HL-60 (cell line): ENCODE results near the gene STKLD1.

Source experiments
- GABPA ChIP-seq: IDR thresholded peaks from 2 replicates; pipeline ENCODE4 v1.6.1; 2012; ENCODE audit warnings: low read depth
- POLR2AphosphoS5 ChIP-seq: IDR thresholded peaks from 2 replicates; pipeline ENCODE4 v1.6.1; 2012; ENCODE audit warnings: low read depth
- SPI1 ChIP-seq: IDR thresholded peaks from 2 replicates; pipeline ENCODE4 v1.6.1; 2012; ENCODE audit warnings: low read depth, mild to moderate bottlenecking, borderline replicate concordance
- TF ChIP-seq, protein P1 (sequence below): IDR thresholded peaks from 2 replicates; pipeline ENCODE4 v1.6.1; 2012; ENCODE audit warnings: low read depth; ENCODE audit not compliant: insufficient replicate concordance
- TF ChIP-seq, protein P2 (sequence below): IDR thresholded peaks from one replicate; pipeline ENCODE4 v1.5.1; 2011; ENCODE audit warnings: low read length, control low read depth, inconsistent platforms; ENCODE audit not compliant: insufficient read depth

DNA sequence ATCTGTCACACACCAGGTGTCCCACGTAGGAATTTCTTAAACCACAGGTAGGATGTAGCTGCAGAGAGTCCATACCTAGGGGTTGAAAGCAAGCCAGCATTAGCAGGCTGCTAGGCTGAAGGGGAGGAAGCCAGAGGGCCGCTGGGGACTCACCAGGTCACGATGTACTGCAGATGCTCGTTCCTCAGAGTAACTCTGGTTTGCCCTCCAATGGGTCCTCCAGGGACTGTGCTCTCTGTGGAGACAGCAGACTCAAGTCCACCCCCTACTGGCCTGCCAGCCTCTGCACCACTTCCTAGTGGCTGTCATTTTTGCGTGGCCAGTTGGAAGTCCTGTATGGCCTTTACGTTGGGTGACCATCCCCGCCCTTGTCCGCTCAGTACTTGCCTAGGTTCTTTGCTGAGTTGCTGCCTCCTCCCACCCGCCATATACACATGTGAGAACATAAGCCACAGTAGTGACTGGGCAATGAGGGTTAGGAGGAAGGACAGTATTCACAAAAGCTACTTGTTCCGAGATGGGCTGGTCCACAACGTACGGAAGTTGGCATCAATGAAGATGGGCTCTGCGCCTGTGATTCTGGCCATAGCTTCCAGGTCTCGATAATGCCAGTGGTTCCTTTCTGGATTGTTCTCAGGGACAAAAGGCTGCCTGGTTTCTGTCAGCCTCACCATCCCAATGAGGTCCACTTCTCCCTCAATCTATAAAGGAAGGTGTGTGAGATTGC is 24.1 kb upstream of the STKLD1 start:
- TF ChIP-seq, protein P1, sequence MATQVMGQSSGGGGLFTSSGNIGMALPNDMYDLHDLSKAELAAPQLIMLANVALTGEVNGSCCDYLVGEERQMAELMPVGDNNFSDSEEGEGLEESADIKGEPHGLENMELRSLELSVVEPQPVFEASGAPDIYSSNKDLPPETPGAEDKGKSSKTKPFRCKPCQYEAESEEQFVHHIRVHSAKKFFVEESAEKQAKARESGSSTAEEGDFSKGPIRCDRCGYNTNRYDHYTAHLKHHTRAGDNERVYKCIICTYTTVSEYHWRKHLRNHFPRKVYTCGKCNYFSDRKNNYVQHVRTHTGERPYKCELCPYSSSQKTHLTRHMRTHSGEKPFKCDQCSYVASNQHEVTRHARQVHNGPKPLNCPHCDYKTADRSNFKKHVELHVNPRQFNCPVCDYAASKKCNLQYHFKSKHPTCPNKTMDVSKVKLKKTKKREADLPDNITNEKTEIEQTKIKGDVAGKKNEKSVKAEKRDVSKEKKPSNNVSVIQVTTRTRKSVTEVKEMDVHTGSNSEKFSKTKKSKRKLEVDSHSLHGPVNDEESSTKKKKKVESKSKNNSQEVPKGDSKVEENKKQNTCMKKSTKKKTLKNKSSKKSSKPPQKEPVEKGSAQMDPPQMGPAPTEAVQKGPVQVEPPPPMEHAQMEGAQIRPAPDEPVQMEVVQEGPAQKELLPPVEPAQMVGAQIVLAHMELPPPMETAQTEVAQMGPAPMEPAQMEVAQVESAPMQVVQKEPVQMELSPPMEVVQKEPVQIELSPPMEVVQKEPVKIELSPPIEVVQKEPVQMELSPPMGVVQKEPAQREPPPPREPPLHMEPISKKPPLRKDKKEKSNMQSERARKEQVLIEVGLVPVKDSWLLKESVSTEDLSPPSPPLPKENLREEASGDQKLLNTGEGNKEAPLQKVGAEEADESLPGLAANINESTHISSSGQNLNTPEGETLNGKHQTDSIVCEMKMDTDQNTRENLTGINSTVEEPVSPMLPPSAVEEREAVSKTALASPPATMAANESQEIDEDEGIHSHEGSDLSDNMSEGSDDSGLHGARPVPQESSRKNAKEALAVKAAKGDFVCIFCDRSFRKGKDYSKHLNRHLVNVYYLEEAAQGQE: no peak
- TF ChIP-seq, protein P2, sequence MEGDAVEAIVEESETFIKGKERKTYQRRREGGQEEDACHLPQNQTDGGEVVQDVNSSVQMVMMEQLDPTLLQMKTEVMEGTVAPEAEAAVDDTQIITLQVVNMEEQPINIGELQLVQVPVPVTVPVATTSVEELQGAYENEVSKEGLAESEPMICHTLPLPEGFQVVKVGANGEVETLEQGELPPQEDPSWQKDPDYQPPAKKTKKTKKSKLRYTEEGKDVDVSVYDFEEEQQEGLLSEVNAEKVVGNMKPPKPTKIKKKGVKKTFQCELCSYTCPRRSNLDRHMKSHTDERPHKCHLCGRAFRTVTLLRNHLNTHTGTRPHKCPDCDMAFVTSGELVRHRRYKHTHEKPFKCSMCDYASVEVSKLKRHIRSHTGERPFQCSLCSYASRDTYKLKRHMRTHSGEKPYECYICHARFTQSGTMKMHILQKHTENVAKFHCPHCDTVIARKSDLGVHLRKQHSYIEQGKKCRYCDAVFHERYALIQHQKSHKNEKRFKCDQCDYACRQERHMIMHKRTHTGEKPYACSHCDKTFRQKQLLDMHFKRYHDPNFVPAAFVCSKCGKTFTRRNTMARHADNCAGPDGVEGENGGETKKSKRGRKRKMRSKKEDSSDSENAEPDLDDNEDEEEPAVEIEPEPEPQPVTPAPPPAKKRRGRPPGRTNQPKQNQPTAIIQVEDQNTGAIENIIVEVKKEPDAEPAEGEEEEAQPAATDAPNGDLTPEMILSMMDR: peak; percentile 88
- TF ChIP-seq POLR2AphosphoS5 (peak; percentile 88), GABPA (no peak), SPI1 (no peak)
